ENCODE data around the gene PGR.

The PGR gene

GRCh38 chr11:101063706-101064105 is 65.9 kb downstream of the PGR start:
- H3K27me3 ChIP-seq (ENCODE audit: insufficient read depth, low read length) = no peaks in the 10 kb centered on the region
- H3K36me3 ChIP-seq (ENCODE audit: insufficient read depth, low read length) = no peaks in the 10 kb centered on the region
- H3K79me2 ChIP-seq (ENCODE audit: control insufficient read depth, insufficient read depth, low read length, unreplicated experiment) = no peaks in the 10 kb centered on the region
- H3K27ac ChIP-seq (ENCODE audit: low read depth, low read length) = no peak overlapping the region
- no peaks in the 10 kb centered on the region for H3K4me1 ChIP-seq (ENCODE audit: control insufficient read depth, insufficient read depth, low read length, unreplicated experiment)
- no peak overlapping the region for H3K4me3 ChIP-seq (ENCODE audit: low read depth, low read length)
- H2AFZ ChIP-seq (ENCODE audit: low read length, unreplicated experiment) = no peak overlapping the region

DNA sequence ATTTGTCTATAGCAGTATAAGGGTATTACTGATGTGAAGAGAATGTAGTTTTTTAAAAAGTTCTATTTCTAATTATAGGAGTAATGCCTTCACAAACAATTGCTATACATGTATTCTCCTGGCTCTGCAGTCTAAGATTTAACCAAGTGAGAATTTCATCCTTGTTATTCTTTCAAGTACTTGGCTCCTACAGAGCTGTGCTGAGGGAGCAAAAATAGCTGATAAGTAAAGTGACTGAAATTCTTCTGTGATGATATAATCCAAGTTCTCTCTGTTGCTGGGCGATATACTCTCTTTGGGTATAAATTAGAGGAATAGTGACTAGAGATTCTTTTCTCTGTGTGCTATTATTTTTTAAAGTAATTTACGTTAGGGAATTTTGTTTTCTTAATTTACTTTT is 68.0 kb downstream of the PGR start:
- no peak overlapping the region for H2AFZ ChIP-seq (ENCODE audit: low read length, unreplicated experiment)
- H3K4me1 ChIP-seq (ENCODE audit: control insufficient read depth, insufficient read depth, low read length, unreplicated experiment) = no peaks in the 10 kb centered on the region
- H3K79me2 ChIP-seq (ENCODE audit: control insufficient read depth, insufficient read depth, low read length, unreplicated experiment) = no peaks in the 10 kb centered on the region
- H3K27me3 ChIP-seq (ENCODE audit: insufficient read depth, low read length) = no peaks in the 10 kb centered on the region
- no peak overlapping the region for H3K4me3 ChIP-seq (ENCODE audit: low read depth, low read length)
- no peaks in the 10 kb centered on the region for H3K36me3 ChIP-seq (ENCODE audit: insufficient read depth, low read length)
- no peak overlapping the region for H3K27ac ChIP-seq (ENCODE audit: low read depth, low read length)

DNA sequence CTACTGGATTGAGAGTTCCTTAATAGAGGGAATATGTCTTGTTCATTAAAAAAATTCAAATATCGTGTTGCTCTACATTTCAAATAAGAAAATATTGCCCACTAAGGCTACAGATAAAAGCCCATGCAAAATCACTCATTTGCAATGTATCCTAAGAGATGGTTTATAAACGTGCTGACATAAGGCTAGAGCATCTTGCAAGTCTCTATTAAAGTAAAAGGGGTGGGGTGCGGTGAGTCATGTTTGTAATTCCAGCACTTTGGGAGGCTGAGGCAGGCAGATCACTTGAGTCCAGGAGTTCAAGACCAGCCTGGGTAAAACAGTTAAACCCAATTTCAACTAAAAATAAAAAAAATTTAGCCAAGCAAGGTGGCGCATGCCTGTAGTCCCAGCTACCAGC is 70.3 kb downstream of the PGR start:
- Histone ChIP-seq H3K4me1 (ENCODE audit: control insufficient read depth, insufficient read depth, low read length, unreplicated experiment) (no peaks in the 10 kb centered on the region), H3K79me2 (ENCODE audit: control insufficient read depth, insufficient read depth, low read length, unreplicated experiment) (no peaks in the 10 kb centered on the region), H3K27me3 (ENCODE audit: insufficient read depth, low read length) (no peaks in the 10 kb centered on the region), H3K4me3 (ENCODE audit: low read depth, low read length) (no peak overlapping the region), H3K27ac (ENCODE audit: low read depth, low read length) (no peak overlapping the region), H3K36me3 (ENCODE audit: insufficient read depth, low read length) (no peaks in the 10 kb centered on the region), H2AFZ (ENCODE audit: low read length, unreplicated experiment) (no peak overlapping the region)

DNA sequence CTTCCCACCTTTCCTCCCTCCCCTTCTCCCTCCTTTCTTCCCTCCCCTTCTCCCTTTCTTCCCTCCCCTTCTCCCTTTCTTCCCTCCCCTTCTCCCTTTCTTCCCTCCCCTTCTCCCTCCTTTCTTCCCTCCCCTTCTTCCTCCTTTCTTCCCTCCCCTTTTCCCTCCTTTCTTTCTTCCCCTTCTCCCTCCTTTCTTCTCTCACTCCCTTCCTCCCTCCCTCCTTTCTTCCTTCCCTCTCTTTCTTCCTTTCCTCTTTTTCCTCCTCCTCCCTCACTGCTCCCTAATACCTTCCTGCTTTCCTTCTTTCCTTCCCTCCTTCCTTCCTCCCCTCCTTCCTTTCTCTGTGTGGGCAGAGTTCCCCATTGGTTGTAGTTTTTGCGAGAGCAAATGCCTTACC is 76.1 kb downstream of the PGR start:
- no peaks in the 10 kb centered on the region for H3K4me1 ChIP-seq (ENCODE audit: control insufficient read depth, insufficient read depth, low read length, unreplicated experiment)
- no peak overlapping the region for H2AFZ ChIP-seq (ENCODE audit: low read length, unreplicated experiment)
- H3K79me2 ChIP-seq (ENCODE audit: control insufficient read depth, insufficient read depth, low read length, unreplicated experiment) = no peaks in the 10 kb centered on the region
- no peaks in the 10 kb centered on the region for H3K36me3 ChIP-seq (ENCODE audit: insufficient read depth, low read length)
- no peaks in the 10 kb centered on the region for H3K27me3 ChIP-seq (ENCODE audit: insufficient read depth, low read length)
- H3K4me3 ChIP-seq (ENCODE audit: low read depth, low read length) = no peak overlapping the region
- no peak overlapping the region for H3K27ac ChIP-seq (ENCODE audit: low read depth, low read length)

DNA sequence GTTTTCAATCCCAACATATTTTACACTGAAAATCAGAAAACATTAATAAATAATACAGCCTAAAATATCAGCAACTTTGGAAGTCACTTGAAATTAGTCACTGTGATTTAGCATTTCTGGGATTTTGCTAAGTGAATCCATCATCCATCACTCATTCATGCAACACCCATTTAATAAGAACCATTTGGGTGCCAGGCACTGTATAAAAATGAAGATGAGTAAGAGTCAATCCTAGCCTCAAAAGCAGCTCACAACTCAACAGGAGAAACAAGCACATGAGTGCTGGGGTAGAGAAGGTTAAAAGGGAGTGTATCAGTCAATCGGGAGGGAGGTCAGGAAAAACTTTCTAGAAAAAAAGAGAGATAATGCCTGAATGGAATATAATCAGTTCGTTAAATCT is 77.9 kb downstream of the PGR start:
- no peaks in the 10 kb centered on the region for H3K79me2 ChIP-seq (ENCODE audit: control insufficient read depth, insufficient read depth, low read length, unreplicated experiment)
- no peaks in the 10 kb centered on the region for H3K4me1 ChIP-seq (ENCODE audit: control insufficient read depth, insufficient read depth, low read length, unreplicated experiment)
- no peak overlapping the region for H2AFZ ChIP-seq (ENCODE audit: low read length, unreplicated experiment)

DNA sequence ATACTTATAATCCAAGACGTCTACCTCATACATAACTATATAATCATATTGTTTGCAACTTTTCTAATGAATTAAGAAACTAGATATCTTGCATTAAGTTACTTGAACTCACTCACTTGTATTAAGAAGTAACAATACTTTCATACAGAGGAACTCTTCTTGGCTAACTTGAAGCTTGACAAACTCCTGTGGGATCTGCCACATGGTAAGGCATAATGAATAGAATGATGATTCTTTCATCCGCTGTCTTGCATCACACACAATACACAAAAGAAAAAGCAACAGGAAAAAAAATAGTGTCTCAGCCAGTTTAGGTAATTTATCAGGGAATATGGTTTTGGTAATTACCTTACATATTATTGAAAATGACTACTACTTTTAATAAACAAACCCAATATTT is 79.8 kb downstream of the PGR start:
- H3K4me1 ChIP-seq (ENCODE audit: control insufficient read depth, insufficient read depth, low read length, unreplicated experiment) = no peaks in the 10 kb centered on the region
- H3K4me3 ChIP-seq (ENCODE audit: low read depth, low read length) = no peak overlapping the region
- no peaks in the 10 kb centered on the region for H3K79me2 ChIP-seq (ENCODE audit: control insufficient read depth, insufficient read depth, low read length, unreplicated experiment)
- H3K27ac ChIP-seq (ENCODE audit: low read depth, low read length) = no peak overlapping the region
- H3K36me3 ChIP-seq (ENCODE audit: insufficient read depth, low read length) = no peaks in the 10 kb centered on the region
- no peak overlapping the region for H2AFZ ChIP-seq (ENCODE audit: low read length, unreplicated experiment)
- H3K27me3 ChIP-seq (ENCODE audit: insufficient read depth, low read length) = no peaks in the 10 kb centered on the region

More for the DNA sequence above, 77.9 kb downstream of the PGR start:
- no peak overlapping the region for H3K4me3 ChIP-seq (ENCODE audit: low read depth, low read length)
- H3K27me3 ChIP-seq (ENCODE audit: insufficient read depth, low read length) = no peaks in the 10 kb centered on the region
- no peaks in the 10 kb centered on the region for H3K36me3 ChIP-seq (ENCODE audit: insufficient read depth, low read length)
- no peak overlapping the region for H3K27ac ChIP-seq (ENCODE audit: low read depth, low read length)

DNA sequence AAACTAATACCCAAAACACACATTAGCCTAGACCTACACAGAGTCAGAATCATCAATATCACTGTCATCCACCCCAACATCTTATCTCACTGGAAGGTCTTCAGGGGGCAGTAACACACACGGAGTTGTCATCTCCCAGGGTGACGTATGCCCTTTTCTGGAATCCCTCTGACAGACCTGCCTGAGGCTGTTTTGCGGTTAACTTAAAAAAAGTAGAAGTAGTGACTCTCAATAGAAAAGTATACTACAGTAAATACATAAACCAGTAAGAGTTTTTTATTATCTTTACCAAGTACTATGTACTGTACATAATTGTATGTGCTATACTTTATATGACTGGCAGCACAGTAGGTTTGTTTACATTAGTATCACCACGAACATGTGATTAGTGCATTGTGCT is 80.5 kb downstream of the PGR start:
- Histone ChIP-seq H3K36me3 (ENCODE audit: insufficient read depth, low read length) (no peaks in the 10 kb centered on the region), H3K4me1 (ENCODE audit: control insufficient read depth, insufficient read depth, low read length, unreplicated experiment) (no peaks in the 10 kb centered on the region), H2AFZ (ENCODE audit: low read length, unreplicated experiment) (no peak overlapping the region), H3K27ac (ENCODE audit: low read depth, low read length) (no peak overlapping the region), H3K27me3 (ENCODE audit: insufficient read depth, low read length) (no peaks in the 10 kb centered on the region), H3K79me2 (ENCODE audit: control insufficient read depth, insufficient read depth, low read length, unreplicated experiment) (no peaks in the 10 kb centered on the region), H3K4me3 (ENCODE audit: low read depth, low read length) (no peak overlapping the region)

DNA sequence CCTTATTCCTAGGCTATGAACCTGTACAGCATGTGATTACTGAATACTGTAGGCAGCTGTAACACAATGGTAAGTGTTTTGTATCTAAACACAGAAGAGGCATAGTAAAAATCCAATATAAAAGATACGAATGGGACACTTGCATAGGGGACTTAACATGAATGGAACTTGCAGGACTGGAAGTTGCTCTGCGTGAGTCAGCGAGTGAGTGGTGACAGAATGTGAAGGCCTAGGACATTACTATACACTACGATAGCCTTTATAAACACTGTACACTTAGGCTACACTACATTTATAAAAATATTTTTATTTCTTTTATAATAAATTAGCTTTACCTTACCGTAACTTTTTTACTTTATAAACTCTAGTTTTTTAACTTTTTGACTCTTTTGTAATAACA is 81.1 kb downstream of the PGR start:
- Histone ChIP-seq H3K4me3 (ENCODE audit: low read depth, low read length) (no peak overlapping the region), H3K27ac (ENCODE audit: low read depth, low read length) (no peak overlapping the region), H3K4me1 (ENCODE audit: control insufficient read depth, insufficient read depth, low read length, unreplicated experiment) (no peaks in the 10 kb centered on the region), H3K36me3 (ENCODE audit: insufficient read depth, low read length) (no peaks in the 10 kb centered on the region), H3K27me3 (ENCODE audit: insufficient read depth, low read length) (no peaks in the 10 kb centered on the region), H2AFZ (ENCODE audit: low read length, unreplicated experiment) (no peak overlapping the region), H3K79me2 (ENCODE audit: control insufficient read depth, insufficient read depth, low read length, unreplicated experiment) (no peaks in the 10 kb centered on the region)

GRCh38 chr11:101046947-101047346 is 82.7 kb downstream of the PGR start:
- Histone ChIP-seq H2AFZ (ENCODE audit: low read length, unreplicated experiment) (no peak overlapping the region), H3K36me3 (ENCODE audit: insufficient read depth, low read length) (no peaks in the 10 kb centered on the region), H3K4me1 (ENCODE audit: control insufficient read depth, insufficient read depth, low read length, unreplicated experiment) (no peaks in the 10 kb centered on the region), H3K27me3 (ENCODE audit: insufficient read depth, low read length) (no peaks in the 10 kb centered on the region), H3K4me3 (ENCODE audit: low read depth, low read length) (no peak overlapping the region), H3K79me2 (ENCODE audit: control insufficient read depth, insufficient read depth, low read length, unreplicated experiment) (no peaks in the 10 kb centered on the region), H3K27ac (ENCODE audit: low read depth, low read length) (no peak overlapping the region)

DNA sequence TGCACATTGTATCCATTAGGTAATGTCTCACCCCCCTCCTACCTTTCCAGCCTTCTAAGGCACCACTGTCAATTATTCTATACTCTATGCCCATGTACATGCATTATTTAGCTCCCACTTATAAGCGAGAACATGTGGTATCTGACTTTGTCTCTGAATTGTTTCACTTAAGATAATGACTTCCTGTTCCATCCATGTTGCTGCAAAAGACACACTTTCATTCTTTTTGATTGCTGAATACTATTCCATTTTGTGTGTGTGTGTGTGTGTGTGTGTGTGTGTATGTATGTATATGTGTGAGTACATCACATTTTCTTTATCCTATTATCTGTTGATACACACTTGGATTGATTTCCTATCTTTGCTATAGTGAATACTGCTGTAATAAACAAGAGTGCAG is 84.2 kb downstream of the PGR start:
- Histone ChIP-seq H3K27ac (ENCODE audit: low read depth, low read length) (no peak overlapping the region), H3K4me3 (ENCODE audit: low read depth, low read length) (no peak overlapping the region), H3K27me3 (ENCODE audit: insufficient read depth, low read length) (no peaks in the 10 kb centered on the region), H3K36me3 (ENCODE audit: insufficient read depth, low read length) (no peaks in the 10 kb centered on the region), H2AFZ (ENCODE audit: low read length, unreplicated experiment) (no peak overlapping the region), H3K79me2 (ENCODE audit: control insufficient read depth, insufficient read depth, low read length, unreplicated experiment) (no peaks in the 10 kb centered on the region), H3K4me1 (ENCODE audit: control insufficient read depth, insufficient read depth, low read length, unreplicated experiment) (no peaks in the 10 kb centered on the region)

DNA sequence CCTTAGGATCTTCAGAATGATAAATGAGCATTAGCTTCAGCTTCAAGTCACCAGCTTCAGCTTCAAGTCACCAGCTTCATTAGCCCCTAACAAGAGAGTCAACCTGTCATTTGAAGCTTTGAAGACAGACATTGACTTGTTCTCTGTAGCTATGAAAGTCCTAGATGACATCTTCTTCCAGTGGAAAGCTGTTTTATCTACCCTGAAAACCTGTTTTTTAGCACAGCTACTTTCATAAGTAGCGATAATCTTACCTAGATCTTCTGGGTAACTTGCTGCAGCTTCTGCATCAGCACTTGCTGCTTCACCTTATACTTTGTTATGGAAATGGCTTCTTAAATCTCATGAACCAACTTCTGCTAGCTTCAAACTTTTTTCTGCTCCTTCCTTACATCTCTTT is 85.7 kb downstream of the PGR start:
- Histone ChIP-seq H3K79me2 (ENCODE audit: control insufficient read depth, insufficient read depth, low read length, unreplicated experiment) (no peaks in the 10 kb centered on the region), H3K4me3 (ENCODE audit: low read depth, low read length) (no peak overlapping the region), H3K4me1 (ENCODE audit: control insufficient read depth, insufficient read depth, low read length, unreplicated experiment) (no peaks in the 10 kb centered on the region), H3K27ac (ENCODE audit: low read depth, low read length) (no peak overlapping the region), H3K27me3 (ENCODE audit: insufficient read depth, low read length) (no peaks in the 10 kb centered on the region), H3K36me3 (ENCODE audit: insufficient read depth, low read length) (no peaks in the 10 kb centered on the region), H2AFZ (ENCODE audit: low read length, unreplicated experiment) (no peak overlapping the region)

DNA sequence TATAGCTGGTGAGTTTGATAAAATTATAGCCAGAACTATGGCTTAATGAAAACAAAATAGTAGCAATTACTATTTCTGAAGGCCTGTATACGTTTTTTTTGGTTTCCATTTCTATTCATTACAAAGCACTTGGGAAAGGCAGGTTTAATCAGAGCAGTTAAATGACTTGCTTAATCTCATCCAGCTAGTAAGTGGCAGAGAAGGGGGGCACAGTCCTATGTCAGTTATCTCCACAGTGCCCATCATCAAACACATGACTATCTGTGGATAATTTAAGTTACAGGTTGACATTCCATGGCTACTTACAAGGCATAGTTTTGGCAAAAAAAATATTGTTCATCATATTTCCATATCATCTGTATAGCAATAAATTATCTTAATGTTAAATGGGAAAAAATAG is 93.7 kb downstream of the PGR start:
- Histone ChIP-seq H3K4me3 (ENCODE audit: low read depth, low read length) (no peak overlapping the region), H3K79me2 (ENCODE audit: control insufficient read depth, insufficient read depth, low read length, unreplicated experiment) (no peaks in the 10 kb centered on the region), H3K4me1 (ENCODE audit: control insufficient read depth, insufficient read depth, low read length, unreplicated experiment) (no peaks in the 10 kb centered on the region), H3K27me3 (ENCODE audit: insufficient read depth, low read length) (no peaks in the 10 kb centered on the region), H3K27ac (ENCODE audit: low read depth, low read length) (no peak overlapping the region), H3K36me3 (ENCODE audit: insufficient read depth, low read length) (no peaks in the 10 kb centered on the region), H2AFZ (ENCODE audit: low read length, unreplicated experiment) (no peak overlapping the region)

Data from ACC112 (cell line).